Lower lobe of right lung (tissue), 2 donors: ENCODE measurements around the gene LRP10. TPM values are rescaled to one million over a fixed set of nuclear protein-coding genes. Genes with fewer than 3 reads are reported as not detected.
A peak's percentile ranks its signal among the peaks of the same experiment; 100 is the strongest.

Experiments used
- ATAC-seq, 2 donors: fragments of 200-7000 bp; cut with Tn5 transposase; one replicate each; pipeline ENCODE4 v1.9.1; 2020 to 2022; ENCODE audit warnings: mild to moderate bottlenecking in 2 of 2, moderate library complexity in 2 of 2
- DNase-seq: peaks from one replicate; pipeline ENCODE4 v3.0.0-alpha.2; 2020
- H3K27ac ChIP-seq: fragments of 200-600 bp; one replicate; pipeline ENCODE4 v1.8.0; 2022
- H3K27me3 ChIP-seq: fragments of 200-600 bp; one replicate; pipeline ENCODE4 v1.8.0; 2022; ENCODE audit warnings: low read depth
- H3K36me3 ChIP-seq: fragments of 200-600 bp; one replicate; pipeline ENCODE4 v1.8.0; 2022; ENCODE audit warnings: mild to moderate bottlenecking
- H3K4me1 ChIP-seq: fragments of 200-600 bp; one replicate; pipeline ENCODE4 v1.8.0; 2022
- H3K4me3 ChIP-seq: fragments of 200-600 bp; one replicate; pipeline ENCODE4 v1.8.0; 2022; ENCODE audit warnings: mild to moderate bottlenecking
- H3K9me3 ChIP-seq: fragments of 200-600 bp; one replicate; pipeline ENCODE4 v1.8.0; 2022
- intact Hi-C: fragments of 100-400 bp; cut with DNase I; formaldehyde crosslinking; loops from one replicate; pipeline ENCODE4 v1.11.0; 2022
- total RNA-seq: library from RNA; stranded (reverse); fragmentation: NEBNext Ultra II Directional; extraction: Animal tissue kit (Norgen Biotek cat#: 25700); gene quantifications from one replicate; pipeline ENCODE4 v1.2.1, GENCODE V29; 2021
- TF ChIP-seq, protein P1 (sequence below): fragments of 200-600 bp; IDR thresholded peaks from one replicate; pipeline ENCODE4 v1.8.0; 2022; ENCODE audit warnings: antibody characterized with exemption, mild to moderate bottlenecking
- donor health status: DM: no; HTN: yes; CAD: no; lungs with severe emphysema.

LRP10 gene
- total RNA-seq, 1 donor from 2014 or later: 134 TPM

- no peaks in the 10 kb centered on the region for H3K27me3 ChIP-seq
- no peak overlapping the region for H3K4me3 ChIP-seq
- H3K9me3 ChIP-seq: no peaks in the 10 kb centered on the region
- no peaks in the 10 kb centered on the region for H3K4me1 ChIP-seq
- peaks cover 74% of the 10 kb centered on the region for H3K36me3 ChIP-seq
- H3K27ac ChIP-seq: no peak overlapping the region
- ATAC-seq: no peak
- TF ChIP-seq, protein P1, sequence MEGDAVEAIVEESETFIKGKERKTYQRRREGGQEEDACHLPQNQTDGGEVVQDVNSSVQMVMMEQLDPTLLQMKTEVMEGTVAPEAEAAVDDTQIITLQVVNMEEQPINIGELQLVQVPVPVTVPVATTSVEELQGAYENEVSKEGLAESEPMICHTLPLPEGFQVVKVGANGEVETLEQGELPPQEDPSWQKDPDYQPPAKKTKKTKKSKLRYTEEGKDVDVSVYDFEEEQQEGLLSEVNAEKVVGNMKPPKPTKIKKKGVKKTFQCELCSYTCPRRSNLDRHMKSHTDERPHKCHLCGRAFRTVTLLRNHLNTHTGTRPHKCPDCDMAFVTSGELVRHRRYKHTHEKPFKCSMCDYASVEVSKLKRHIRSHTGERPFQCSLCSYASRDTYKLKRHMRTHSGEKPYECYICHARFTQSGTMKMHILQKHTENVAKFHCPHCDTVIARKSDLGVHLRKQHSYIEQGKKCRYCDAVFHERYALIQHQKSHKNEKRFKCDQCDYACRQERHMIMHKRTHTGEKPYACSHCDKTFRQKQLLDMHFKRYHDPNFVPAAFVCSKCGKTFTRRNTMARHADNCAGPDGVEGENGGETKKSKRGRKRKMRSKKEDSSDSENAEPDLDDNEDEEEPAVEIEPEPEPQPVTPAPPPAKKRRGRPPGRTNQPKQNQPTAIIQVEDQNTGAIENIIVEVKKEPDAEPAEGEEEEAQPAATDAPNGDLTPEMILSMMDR: no peak
- intact Hi-C loops: no loop called here
- no peak for DNase-seq
Measured at GRCh38 chr14:22901799-22902198, 30.3 kb downstream of the LRP10 start.

GRCh38 chr14:22903742-22904087, 32.2 kb downstream of the LRP10 start:
- TF ChIP-seq, protein P1: no peak
- H3K9me3 ChIP-seq: no peaks in the 10 kb centered on the region
- H3K27ac ChIP-seq: no peak overlapping the region
- peaks cover under 1% of the 10 kb centered on the region for H3K4me1 ChIP-seq
- H3K36me3 ChIP-seq: peaks cover 93% of the 10 kb centered on the region
- no peak overlapping the region for H3K4me3 ChIP-seq
- DNase-seq: no peak
- no peak for ATAC-seq
- H3K27me3 ChIP-seq: no peaks in the 10 kb centered on the region
- intact Hi-C loops: no loop called here

DNA sequence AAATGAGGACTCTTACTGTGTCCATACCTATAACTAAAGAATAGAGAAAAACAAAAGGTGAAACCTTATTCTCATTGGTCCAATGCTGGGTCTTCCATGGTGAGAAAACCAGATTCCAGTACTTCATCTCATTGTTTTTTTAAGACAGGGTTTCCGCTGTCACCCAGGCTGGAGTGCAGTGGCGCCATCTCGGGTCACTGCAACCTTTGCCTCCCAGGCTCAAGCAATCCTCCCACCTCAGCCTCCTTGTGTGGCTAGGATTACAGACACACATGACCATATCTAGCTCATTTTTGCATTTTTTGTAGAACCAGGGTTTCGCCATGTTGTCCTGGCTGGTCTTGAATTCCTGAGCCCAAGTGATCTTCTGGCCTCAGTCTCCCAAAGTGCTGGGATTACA, 34.1 kb downstream of the LRP10 start:
- H3K9me3 ChIP-seq: no peaks in the 10 kb centered on the region
- no peaks in the 10 kb centered on the region for H3K27me3 ChIP-seq
- DNase-seq (no peak), ATAC-seq (no peak)
- no peak overlapping the region for H3K4me3 ChIP-seq
- no peak overlapping the region for H3K27ac ChIP-seq
- intact Hi-C loops: no loop called here
- H3K36me3 ChIP-seq: peaks cover 98% of the 10 kb centered on the region
- TF ChIP-seq, protein P1: no peak
- H3K4me1 ChIP-seq: peaks cover 6% of the 10 kb centered on the region

DNA sequence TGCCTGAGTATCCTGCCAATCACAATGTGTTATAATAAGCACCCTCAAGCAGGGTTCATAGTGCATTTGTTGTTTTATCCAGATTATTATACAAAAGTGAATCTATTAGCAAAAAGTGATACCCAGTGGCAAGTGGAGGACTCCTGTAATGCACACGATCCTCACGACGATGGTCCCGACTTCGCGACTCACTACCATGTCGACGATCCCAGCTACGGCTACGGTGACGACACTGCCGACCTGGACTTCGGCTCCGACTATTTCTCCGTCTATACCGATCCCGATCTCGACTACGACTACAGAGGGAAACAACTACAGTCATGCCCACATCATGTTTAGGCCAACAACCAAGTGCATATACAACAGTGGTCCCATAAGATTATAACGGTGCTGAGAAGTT, 34.5 kb downstream of the LRP10 start:
- ATAC-seq (no peak), DNase-seq (no peak)
- TF ChIP-seq, protein P1: no peak
- H3K4me1 ChIP-seq: peaks cover 6% of the 10 kb centered on the region
- H3K36me3 ChIP-seq: peaks cover 98% of the 10 kb centered on the region
- H3K4me3 ChIP-seq: no peak overlapping the region
- intact Hi-C loops: no loop called here
- no peaks in the 10 kb centered on the region for H3K27me3 ChIP-seq
- H3K9me3 ChIP-seq: no peaks in the 10 kb centered on the region
- no peak overlapping the region for H3K27ac ChIP-seq

DNA sequence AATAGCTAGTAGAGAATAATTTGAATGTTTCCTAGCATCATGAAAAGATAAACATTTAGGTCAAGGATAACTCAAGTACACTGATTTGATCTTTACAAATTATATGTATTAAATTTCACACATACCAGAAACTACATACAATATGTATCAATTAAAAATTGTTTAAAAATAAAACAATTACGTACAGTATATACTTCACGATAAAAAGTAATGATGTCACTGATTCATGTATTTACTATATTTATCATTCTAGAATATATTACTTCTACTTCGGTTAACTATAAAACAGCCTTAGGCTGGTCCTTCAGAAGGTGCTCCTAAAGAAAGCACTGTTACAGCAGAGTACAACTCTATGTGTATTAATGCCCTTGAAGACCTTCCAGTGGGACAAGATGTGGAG, 35.9 kb downstream of the LRP10 start:
- Histone ChIP-seq H3K27ac (no peak overlapping the region), H3K4me1 (peaks cover 11% of the 10 kb centered on the region), H3K36me3 (peaks cover 92% of the 10 kb centered on the region), H3K4me3 (no peak overlapping the region), H3K27me3 (no peaks in the 10 kb centered on the region), H3K9me3 (no peaks in the 10 kb centered on the region)
- TF ChIP-seq, protein P1: no peak
- DNase-seq: no peak
- ATAC-seq: no peak
- intact Hi-C loops: no loop called here

DNA sequence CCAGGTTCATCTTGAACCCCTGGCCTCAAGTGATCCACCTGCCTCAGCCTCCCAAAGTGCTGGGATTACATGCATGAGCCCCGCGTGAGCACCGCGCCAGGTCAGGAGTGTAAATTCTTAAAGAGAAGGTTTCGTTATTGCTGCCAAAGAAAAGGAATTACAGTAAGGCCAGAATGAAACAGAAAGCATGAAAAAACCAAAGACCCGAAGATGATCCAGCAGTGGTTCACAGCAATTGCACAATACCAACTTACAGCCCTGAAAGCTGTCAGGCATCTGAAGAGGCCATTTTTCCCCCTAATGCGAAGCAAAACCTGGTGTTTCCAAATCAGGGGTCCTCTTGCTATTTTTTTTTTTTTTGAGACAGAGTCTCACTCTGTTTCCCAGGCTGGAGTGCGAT, 37.1 kb downstream of the LRP10 start:
- Histone ChIP-seq H3K9me3 (no peaks in the 10 kb centered on the region), H3K36me3 (peaks cover 80% of the 10 kb centered on the region), H3K4me1 (peaks cover 11% of the 10 kb centered on the region), H3K4me3 (no peak overlapping the region), H3K27me3 (no peaks in the 10 kb centered on the region), H3K27ac (peak overlapping the region; percentile 21)
- TF ChIP-seq, protein P1: no peak
- DNase-seq (no peak), ATAC-seq (no peak)
- intact Hi-C loops: no loop called here
